ENCODE data around the gene EDC3.

DNA sequence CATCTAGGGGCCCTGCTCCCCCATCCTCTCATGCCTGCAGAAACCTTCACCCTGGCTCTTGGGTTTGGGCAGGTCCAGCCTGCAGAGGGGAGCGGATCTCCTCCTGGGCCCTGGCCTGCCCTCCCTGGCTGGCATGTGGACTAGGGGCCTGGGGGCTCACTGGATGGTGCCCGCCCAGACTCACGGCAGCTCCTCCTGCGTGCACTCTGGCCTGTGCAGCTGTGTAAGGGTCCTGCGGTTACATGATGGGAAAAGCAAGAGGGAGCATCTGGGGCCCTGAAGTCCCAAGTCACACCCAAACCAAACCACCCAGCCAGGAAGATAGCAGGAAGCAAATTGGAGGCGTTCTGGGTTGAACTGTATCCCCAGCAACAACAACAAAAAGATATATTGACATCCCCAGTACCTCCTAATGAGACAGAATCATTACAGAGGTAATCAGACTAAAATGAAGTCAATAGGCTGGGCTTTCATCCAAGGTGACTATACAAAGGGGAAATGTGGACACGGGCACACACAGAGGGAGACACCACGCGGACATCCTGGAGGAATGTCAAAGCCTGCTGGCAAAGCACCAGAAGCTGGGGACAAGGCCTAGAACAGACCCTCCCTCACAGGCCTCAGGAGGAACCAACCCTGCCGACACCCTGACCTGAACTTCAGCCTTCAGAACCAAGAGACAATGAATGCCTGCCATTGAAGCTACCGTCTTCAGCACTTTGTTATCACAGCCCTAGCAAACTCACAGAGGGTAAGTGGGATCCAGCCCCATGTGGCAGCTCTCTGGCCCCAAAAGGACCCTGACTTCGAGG is 90.6 kb downstream of the EDC3 start:
- TF ChIP-seq, protein P1, sequence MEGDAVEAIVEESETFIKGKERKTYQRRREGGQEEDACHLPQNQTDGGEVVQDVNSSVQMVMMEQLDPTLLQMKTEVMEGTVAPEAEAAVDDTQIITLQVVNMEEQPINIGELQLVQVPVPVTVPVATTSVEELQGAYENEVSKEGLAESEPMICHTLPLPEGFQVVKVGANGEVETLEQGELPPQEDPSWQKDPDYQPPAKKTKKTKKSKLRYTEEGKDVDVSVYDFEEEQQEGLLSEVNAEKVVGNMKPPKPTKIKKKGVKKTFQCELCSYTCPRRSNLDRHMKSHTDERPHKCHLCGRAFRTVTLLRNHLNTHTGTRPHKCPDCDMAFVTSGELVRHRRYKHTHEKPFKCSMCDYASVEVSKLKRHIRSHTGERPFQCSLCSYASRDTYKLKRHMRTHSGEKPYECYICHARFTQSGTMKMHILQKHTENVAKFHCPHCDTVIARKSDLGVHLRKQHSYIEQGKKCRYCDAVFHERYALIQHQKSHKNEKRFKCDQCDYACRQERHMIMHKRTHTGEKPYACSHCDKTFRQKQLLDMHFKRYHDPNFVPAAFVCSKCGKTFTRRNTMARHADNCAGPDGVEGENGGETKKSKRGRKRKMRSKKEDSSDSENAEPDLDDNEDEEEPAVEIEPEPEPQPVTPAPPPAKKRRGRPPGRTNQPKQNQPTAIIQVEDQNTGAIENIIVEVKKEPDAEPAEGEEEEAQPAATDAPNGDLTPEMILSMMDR (IDR thresholded peaks at IDR 0.05), result no peak
- TF ChIP-seq POLR2AphosphoS5 (IDR thresholded peaks at IDR 0.05), result no peak
- no peak for TF ChIP-seq POLR2A (IDR thresholded peaks at IDR 0.05)

All from prostate gland (tissue), 2 donors.